BE2C (cell line): ENCODE results near the gene MFSD1.

Experiments
- DNase-seq: peaks from one replicate; pipeline ENCODE4 v3.0.0-alpha.2; 2020
- H3K27me3 ChIP-seq: fragments of 250-450 bp; sonication (Bioruptor Pico); 2 replicates; pipeline ENCODE4 v1.5.1; 2020; ENCODE audit warnings: mild to moderate bottlenecking
- H3K36me3 ChIP-seq: fragments of 250-450 bp; sonication (Bioruptor Pico); 2 replicates; pipeline ENCODE4 v1.5.1; 2020; ENCODE audit warnings: mild to moderate bottlenecking
- H3K4me1 ChIP-seq: fragments of 250-450 bp; sonication (Bioruptor Pico); 2 replicates; pipeline ENCODE4 v1.5.1; 2020
- H3K4me3 ChIP-seq: 2 replicates; pipeline ENCODE4 v1.5.1; 2011; ENCODE audit warnings: low read depth, low read length
- H3K9me3 ChIP-seq: fragments of 250-450 bp; sonication (Bioruptor Pico); 2 replicates; pipeline ENCODE4 v1.5.1; 2020
- TF ChIP-seq, protein P1 (sequence below): IDR thresholded peaks from 2 replicates; pipeline ENCODE4 v1.5.1; 2012; ENCODE audit warnings: mild to moderate bottlenecking, low read depth, low read length

Gene MFSD1

GRCh38 chr3:158773845-158774830 lies 27.7 kb upstream of the MFSD1 start:
- no peak for DNase-seq
- H3K36me3 ChIP-seq, result no peaks in the 10 kb centered on the region
- TF ChIP-seq, protein P1, sequence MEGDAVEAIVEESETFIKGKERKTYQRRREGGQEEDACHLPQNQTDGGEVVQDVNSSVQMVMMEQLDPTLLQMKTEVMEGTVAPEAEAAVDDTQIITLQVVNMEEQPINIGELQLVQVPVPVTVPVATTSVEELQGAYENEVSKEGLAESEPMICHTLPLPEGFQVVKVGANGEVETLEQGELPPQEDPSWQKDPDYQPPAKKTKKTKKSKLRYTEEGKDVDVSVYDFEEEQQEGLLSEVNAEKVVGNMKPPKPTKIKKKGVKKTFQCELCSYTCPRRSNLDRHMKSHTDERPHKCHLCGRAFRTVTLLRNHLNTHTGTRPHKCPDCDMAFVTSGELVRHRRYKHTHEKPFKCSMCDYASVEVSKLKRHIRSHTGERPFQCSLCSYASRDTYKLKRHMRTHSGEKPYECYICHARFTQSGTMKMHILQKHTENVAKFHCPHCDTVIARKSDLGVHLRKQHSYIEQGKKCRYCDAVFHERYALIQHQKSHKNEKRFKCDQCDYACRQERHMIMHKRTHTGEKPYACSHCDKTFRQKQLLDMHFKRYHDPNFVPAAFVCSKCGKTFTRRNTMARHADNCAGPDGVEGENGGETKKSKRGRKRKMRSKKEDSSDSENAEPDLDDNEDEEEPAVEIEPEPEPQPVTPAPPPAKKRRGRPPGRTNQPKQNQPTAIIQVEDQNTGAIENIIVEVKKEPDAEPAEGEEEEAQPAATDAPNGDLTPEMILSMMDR, result no peak
- no peak overlapping the region for H3K4me3 ChIP-seq
- H3K4me1 ChIP-seq, result no peaks in the 10 kb centered on the region
- H3K27me3 ChIP-seq, result no peaks in the 10 kb centered on the region
- no peaks in the 10 kb centered on the region for H3K9me3 ChIP-seq

- DNase-seq, result no peak
- Histone ChIP-seq H3K36me3 (no peaks in the 10 kb centered on the region), H3K4me3 (no peak overlapping the region), H3K27me3 (no peaks in the 10 kb centered on the region), H3K4me1 (no peaks in the 10 kb centered on the region), H3K9me3 (no peaks in the 10 kb centered on the region)
- TF ChIP-seq, protein P1, result no peak
Observed at GRCh38 chr3:158774965-158775364, 26.9 kb upstream of the MFSD1 start.

DNA sequence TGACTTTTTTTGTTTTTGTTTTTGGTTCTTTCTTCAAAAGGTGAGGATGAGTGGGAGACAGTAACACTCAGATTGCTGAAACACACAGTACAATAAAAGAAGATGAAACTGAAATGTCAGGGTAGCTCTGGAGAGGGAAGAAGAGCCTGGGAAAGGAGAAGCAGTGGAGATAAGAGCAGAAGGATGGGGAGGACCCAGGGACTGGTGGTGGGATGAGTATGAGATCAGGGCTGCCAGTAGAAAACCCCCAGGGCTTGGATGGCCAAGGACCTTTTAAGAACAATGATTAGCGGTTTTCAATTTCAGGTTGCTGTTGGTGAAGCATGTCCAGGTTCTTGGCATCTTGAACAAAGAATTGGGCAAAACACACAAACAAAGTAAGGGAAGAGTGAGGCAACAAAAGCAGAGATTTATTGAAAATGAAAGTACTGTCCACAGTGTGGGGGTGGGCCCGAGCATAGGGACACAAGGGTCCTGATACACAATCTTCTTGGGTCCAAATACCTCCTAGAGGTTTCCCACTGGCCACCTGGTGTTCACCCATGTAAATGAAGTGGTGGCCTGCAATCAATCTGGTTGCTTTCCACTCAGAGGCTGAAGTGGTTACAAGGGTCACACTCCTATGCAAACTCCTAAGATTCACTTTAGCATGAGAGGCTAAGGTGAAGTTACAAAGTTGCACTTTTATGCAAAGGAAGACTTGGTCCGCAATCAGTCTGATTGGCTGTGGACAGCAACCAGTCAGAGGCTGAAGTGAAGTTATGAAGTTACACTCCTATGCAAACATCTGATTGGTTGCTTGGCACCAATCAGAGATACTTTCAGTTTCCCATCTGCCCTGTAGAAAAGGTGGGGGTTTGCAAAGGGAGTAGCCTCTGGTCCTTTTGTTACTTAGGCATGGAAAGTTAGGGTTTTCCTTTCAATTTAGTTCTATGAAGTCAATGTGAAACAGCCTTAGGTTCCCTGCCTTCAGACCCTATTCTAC lies 26.1 kb upstream of the MFSD1 start:
- Histone ChIP-seq H3K36me3 (no peaks in the 10 kb centered on the region), H3K9me3 (no peaks in the 10 kb centered on the region), H3K4me1 (no peaks in the 10 kb centered on the region), H3K4me3 (no peak overlapping the region), H3K27me3 (no peaks in the 10 kb centered on the region)
- TF ChIP-seq, protein P1, result no peak
- DNase-seq, result no peak

- Histone ChIP-seq H3K27me3 (no peaks in the 10 kb centered on the region), H3K36me3 (no peaks in the 10 kb centered on the region), H3K4me3 (no peak overlapping the region), H3K4me1 (no peaks in the 10 kb centered on the region), H3K9me3 (no peaks in the 10 kb centered on the region)
- TF ChIP-seq, protein P1, result no peak
- DNase-seq, result no peak
Observed at GRCh38 chr3:158776531-158776930, 25.3 kb upstream of the MFSD1 start.

DNA sequence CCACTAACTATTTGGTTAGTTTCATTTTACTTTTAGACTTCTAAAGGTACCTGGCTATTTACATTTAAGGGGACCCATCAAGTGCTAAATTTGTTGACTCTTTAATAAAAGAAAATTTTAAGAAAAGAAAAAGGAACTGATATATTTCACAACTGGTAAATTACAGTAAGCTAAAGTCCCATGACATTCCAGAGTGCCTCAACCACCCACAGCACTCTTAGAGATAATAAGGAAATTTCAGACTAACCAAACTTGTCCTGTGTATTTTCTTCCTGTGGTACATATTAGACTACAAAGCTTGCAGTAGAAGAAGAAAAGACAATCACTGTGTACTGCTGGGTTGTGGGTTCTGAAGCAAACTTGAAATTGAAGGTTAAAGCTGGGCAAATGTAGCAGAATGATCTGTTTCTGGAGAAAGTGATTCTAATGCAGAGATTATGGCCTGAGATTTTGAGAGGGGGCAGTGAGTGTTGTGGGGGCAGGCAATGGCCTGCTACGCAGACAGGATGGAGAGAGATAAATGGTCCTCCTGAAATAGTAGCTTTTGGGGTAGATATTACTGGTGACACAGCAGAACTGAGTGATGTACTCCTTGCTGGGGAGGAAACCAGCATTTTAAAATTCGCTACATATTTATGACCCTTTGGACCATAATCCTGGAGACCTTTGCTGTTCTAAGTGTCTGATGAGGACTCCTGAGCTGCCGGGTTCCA lies 24.5 kb upstream of the MFSD1 start:
- TF ChIP-seq, protein P1, result no peak
- no peak overlapping the region for H3K4me3 ChIP-seq
- no peaks in the 10 kb centered on the region for H3K4me1 ChIP-seq
- no peaks in the 10 kb centered on the region for H3K27me3 ChIP-seq
- no peaks in the 10 kb centered on the region for H3K36me3 ChIP-seq
- no peaks in the 10 kb centered on the region for H3K9me3 ChIP-seq
- DNase-seq, result no peak
